LNCAP (cell line): ENCODE data around the gene PAOX.

Experiments used
- CTCF ChIP-seq: fragments of 450-650 bp; IDR thresholded peaks from 2 replicates; pipeline ENCODE4 v1.5.1; 2017; ENCODE audit warnings: mild to moderate bottlenecking

Gene PAOX

DNA sequence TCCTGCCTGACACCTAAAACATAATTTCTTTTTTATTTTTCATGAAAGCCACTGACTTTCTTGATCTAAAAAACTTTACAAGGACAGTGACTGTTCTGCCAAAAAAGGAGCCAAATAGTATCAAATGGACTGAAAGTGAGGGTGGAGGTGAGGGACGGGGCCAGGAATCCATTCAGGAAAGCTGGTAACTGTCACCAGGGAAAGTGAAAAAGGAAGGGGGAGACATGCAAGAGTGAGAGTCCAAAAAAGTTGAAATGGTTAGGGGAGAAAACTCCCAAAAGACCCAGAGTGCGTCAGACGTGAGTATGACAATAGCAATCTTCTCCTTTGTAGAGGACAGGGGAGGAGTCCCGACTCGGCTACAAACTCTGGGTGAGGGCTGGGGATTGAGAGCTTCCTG lies 34.8 kb upstream of the PAOX start:
- no peak for TF ChIP-seq CTCF

DNA sequence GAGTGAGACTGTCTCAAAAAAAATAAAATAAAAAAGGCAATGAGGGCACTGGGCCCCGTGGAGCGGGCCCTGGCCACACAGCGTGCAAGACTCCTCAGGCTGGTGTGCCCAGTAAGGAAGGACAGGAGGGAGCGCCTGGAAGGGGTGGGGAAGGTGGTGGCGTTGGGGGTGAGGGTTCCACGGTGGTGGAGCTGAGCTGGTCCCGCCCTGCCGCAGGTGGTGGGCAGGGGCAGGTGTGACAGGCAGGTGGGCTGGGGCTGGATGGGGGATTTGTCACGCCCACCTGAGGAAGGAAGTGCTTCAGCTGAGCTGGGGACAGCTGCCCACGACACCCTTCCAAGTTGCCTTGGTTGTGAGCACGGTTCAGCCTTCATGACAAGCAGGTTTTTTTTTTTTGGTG lies 32.6 kb upstream of the PAOX start:
- TF ChIP-seq CTCF, result no peak

GRCh38 chr10:133347710-133348517 lies 31.1 kb upstream of the PAOX start:
- no peak for TF ChIP-seq CTCF

- TF ChIP-seq CTCF, result no peak
Measured at GRCh38 chr10:133349160-133349568, 29.9 kb upstream of the PAOX start.

DNA sequence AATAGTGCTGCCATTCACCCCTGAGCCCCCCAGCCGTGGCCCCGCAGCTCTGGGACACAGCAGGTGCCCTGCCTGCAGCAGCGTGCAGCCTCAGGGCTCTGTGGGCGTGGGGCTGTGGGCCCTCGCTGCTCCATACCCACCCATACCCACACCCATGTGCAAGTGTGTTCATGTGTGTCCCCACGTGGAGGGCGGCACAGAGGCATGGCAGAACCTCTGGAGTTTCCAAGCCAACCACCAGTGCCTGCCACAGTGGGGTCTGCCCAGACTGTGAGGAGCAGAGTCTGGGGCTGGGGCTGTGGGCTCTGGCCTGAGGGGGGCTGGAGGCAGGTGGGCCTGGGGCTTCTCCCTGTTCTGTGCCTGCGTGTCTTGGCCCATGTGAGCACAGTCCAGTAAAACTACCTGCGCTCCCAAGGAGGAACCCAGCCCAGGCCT lies 29.5 kb upstream of the PAOX start:
- no peak for TF ChIP-seq CTCF

DNA sequence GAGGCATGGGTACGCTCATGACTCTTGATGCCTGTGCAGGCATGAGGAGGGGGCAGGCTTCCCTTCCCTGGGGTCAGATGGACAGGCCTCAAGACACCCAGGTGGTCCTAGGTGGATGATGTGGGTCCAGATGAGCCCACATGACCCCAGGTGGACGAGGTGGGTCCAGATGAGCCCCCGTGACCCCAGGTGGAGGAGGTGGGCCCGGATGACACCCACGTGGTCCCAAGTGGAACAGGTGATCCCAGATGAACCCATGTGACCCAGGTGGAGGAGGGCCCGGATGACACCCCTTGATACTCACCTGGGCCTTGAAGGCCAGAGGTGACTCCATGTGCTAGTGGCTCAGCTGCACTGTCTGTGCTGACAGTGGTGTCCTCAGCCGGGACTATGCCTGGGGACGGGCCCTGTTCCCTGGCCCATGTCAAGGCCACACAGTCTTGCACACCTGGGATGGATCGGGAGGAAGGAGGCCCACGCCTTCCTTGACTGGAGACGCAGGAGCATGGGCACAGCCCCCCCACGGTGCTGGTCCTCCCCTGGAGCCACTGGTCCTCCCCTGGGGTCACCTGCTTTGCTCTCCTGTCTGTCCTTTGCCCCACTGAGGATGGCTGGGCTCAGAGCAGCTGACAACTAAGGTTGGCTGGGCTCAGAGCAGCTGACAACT lies 28.6 kb upstream of the PAOX start:
- TF ChIP-seq CTCF, result no peak

GRCh38 chr10:133350950-133351329 lies 28.1 kb upstream of the PAOX start:
- no peak for TF ChIP-seq CTCF
